Measurements from ENCODE around the gene CNP.

DNA sequence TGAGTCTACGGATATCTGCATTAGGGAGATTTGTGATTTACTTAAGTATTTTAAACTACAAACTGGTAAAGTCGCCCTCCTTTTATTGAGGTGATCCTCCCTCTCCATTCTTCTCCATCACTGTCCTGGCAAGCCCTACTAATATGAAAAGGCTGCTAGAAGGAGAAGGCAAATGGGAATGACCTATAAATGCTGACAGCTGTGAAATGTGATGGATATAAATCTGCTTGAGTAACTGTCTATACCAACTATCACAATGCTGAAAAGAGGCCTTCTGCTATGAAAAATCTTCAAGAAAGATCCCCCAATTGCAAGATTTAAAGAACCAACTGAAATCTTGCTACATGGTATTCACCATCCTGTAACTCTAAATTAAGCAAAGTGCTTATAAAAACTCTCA, 35.1 kb downstream of the CNP start:
- no peak for TF ChIP-seq POLR2AphosphoS5 (IDR thresholded peaks at IDR 0.05)
- TF ChIP-seq, protein P1, sequence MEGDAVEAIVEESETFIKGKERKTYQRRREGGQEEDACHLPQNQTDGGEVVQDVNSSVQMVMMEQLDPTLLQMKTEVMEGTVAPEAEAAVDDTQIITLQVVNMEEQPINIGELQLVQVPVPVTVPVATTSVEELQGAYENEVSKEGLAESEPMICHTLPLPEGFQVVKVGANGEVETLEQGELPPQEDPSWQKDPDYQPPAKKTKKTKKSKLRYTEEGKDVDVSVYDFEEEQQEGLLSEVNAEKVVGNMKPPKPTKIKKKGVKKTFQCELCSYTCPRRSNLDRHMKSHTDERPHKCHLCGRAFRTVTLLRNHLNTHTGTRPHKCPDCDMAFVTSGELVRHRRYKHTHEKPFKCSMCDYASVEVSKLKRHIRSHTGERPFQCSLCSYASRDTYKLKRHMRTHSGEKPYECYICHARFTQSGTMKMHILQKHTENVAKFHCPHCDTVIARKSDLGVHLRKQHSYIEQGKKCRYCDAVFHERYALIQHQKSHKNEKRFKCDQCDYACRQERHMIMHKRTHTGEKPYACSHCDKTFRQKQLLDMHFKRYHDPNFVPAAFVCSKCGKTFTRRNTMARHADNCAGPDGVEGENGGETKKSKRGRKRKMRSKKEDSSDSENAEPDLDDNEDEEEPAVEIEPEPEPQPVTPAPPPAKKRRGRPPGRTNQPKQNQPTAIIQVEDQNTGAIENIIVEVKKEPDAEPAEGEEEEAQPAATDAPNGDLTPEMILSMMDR (IDR thresholded peaks at IDR 0.05): no peak
- TF ChIP-seq POLR2A (IDR thresholded peaks at IDR 0.05): no peak
- no peak for TF ChIP-seq EP300 (IDR thresholded peaks at IDR 0.05; ENCODE audit: low read depth)
